ENCODE data around the gene WDR20.

- TF ChIP-seq CTCF (conservative IDR thresholded peaks at IDR 0.05; ENCODE audit: low read length) = no peak
- no peak for TF ChIP-seq EZH2phosphoT487 (IDR thresholded peaks at IDR 0.05; ENCODE audit: borderline replicate concordance, low read depth, low read length)
These were observed 42.1 kb upstream of the WDR20 start for GRCh38 chr14:102097441-102098135.
